ENCODE measurements around the gene L1CAM.

The L1CAM gene, protein sequence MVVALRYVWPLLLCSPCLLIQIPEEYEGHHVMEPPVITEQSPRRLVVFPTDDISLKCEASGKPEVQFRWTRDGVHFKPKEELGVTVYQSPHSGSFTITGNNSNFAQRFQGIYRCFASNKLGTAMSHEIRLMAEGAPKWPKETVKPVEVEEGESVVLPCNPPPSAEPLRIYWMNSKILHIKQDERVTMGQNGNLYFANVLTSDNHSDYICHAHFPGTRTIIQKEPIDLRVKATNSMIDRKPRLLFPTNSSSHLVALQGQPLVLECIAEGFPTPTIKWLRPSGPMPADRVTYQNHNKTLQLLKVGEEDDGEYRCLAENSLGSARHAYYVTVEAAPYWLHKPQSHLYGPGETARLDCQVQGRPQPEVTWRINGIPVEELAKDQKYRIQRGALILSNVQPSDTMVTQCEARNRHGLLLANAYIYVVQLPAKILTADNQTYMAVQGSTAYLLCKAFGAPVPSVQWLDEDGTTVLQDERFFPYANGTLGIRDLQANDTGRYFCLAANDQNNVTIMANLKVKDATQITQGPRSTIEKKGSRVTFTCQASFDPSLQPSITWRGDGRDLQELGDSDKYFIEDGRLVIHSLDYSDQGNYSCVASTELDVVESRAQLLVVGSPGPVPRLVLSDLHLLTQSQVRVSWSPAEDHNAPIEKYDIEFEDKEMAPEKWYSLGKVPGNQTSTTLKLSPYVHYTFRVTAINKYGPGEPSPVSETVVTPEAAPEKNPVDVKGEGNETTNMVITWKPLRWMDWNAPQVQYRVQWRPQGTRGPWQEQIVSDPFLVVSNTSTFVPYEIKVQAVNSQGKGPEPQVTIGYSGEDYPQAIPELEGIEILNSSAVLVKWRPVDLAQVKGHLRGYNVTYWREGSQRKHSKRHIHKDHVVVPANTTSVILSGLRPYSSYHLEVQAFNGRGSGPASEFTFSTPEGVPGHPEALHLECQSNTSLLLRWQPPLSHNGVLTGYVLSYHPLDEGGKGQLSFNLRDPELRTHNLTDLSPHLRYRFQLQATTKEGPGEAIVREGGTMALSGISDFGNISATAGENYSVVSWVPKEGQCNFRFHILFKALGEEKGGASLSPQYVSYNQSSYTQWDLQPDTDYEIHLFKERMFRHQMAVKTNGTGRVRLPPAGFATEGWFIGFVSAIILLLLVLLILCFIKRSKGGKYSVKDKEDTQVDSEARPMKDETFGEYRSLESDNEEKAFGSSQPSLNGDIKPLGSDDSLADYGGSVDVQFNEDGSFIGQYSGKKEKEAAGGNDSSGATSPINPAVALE

GRCh38 chrX:153885968-153886903, at the start of gene L1CAM:
Gene L1CAM, minus strand, starts transcription at chrX:153886173. Its CDS starts 10,337 bp downstream, at chrX:153875836.
- Histone ChIP-seq H4K20me1 (peaks cover 55% of the 10 kb centered on the region), H3K27ac (no peak within 1 kb of the TSS), H3K4me2 (peak within 1 kb of the TSS; percentile 82), H3K4me1 (peaks cover 67% of the 10 kb centered on the region), H3K27me3 (peaks cover 91% of the 10 kb centered on the region), H3K36me3 (no peaks in the 10 kb centered on the region), H3K9ac (no peak within 1 kb of the TSS), H3K4me3 (peak within 1 kb of the TSS; percentile 65), H3K9me3 (peaks cover 13% of the 10 kb centered on the region; the same call in 1 of the 2 replicates)
- TF ChIP-seq Cebpa-rat (IDR thresholded peaks at IDR 0.05) = no peak

DNA sequence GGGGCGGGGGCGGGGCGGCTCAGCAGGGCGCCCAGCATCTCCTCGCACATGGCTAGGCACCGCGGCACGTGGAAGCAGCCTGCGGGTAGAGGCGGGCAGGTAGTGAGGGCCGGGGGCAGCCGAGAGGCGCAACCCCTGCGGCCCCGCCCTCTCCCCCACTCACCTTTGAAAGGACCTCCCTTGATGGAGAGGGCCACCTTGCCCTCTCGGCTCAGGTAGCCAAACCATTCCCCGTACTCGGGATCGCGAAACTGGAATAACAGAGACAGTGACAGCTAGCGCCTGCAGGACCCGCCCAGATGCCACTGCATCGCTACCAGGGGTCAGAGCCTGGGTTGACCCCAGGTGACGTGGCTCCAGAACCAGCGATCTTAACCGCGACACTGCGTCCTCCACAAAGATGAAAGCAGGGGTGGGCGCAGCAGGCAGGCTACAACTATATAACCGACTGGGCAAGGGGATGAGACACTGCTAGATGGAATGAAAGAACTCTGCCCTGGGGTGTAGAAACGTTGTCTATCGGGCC, 49.4 kb upstream of the L1CAM start:
- Histone ChIP-seq H4K20me1 (peaks cover 89% of the 10 kb centered on the region), H3K4me3 (peak overlapping the region; percentile 77), H3K4me2 (peak overlapping the region; percentile 83), H3K36me3 (peaks cover 29% of the 10 kb centered on the region), H3K27ac (peak overlapping the region; percentile 71), H3K9ac (peak overlapping the region; percentile 70), H3K27me3 (peaks cover 87% of the 10 kb centered on the region), H3K9me3 (no peaks in the 10 kb centered on the region), H3K4me1 (peaks cover 47% of the 10 kb centered on the region)
- TF ChIP-seq Cebpa-rat (IDR thresholded peaks at IDR 0.05) = no peak

GRCh38 chrX:153934762-153935325, 48.9 kb upstream of the L1CAM start, which contains the start of gene NAA10:
Gene NAA10, minus strand, starts transcription at chrX:153935037. Its CDS starts 133 bp downstream, at chrX:153934904.
- Histone ChIP-seq H3K4me3 (peak within 1 kb of the TSS; percentile 77), H3K36me3 (peaks cover 34% of the 10 kb centered on the region), H4K20me1 (peaks cover 89% of the 10 kb centered on the region), H3K4me2 (peak within 1 kb of the TSS; percentile 83), H3K27ac (peak within 1 kb of the TSS; percentile 90), H3K27me3 (peaks cover 86% of the 10 kb centered on the region), H3K4me1 (peaks cover 47% of the 10 kb centered on the region), H3K9me3 (no peaks in the 10 kb centered on the region), H3K9ac (peak within 1 kb of the TSS; percentile 91)
- TF ChIP-seq Cebpa-rat (IDR thresholded peaks at IDR 0.05) = no peak

- H3K27ac ChIP-seq = peak overlapping the region; percentile 90
- H3K4me2 ChIP-seq = peak overlapping the region; percentile 81
- TF ChIP-seq Cebpa-rat (IDR thresholded peaks at IDR 0.05) = no peak
- H3K36me3 ChIP-seq = peaks cover 40% of the 10 kb centered on the region
- H3K27me3 ChIP-seq = peaks cover 80% of the 10 kb centered on the region
- H4K20me1 ChIP-seq = peaks cover 89% of the 10 kb centered on the region
- H3K9ac ChIP-seq = peak overlapping the region; percentile 91
- peaks cover 47% of the 10 kb centered on the region for H3K4me1 ChIP-seq
- H3K9me3 ChIP-seq = no peaks in the 10 kb centered on the region
- peak overlapping the region; percentile 77 for H3K4me3 ChIP-seq
These were observed 48.3 kb upstream of the L1CAM start for GRCh38 chrX:153934148-153934761.

- Histone ChIP-seq H3K36me3 (peaks cover 41% of the 10 kb centered on the region), H3K9ac (peak overlapping the region; percentile 91), H3K4me2 (peak overlapping the region; percentile 81), H3K27me3 (peaks cover 77% of the 10 kb centered on the region), H3K27ac (peak overlapping the region; percentile 90), H3K4me1 (peaks cover 51% of the 10 kb centered on the region), H3K4me3 (peak overlapping the region; percentile 77), H3K9me3 (no peaks in the 10 kb centered on the region), H4K20me1 (peaks cover 89% of the 10 kb centered on the region)
- TF ChIP-seq Cebpa-rat (IDR thresholded peaks at IDR 0.05) = no peak
These were observed 47.8 kb upstream of the L1CAM start for GRCh38 chrX:153933748-153934147.

DNA sequence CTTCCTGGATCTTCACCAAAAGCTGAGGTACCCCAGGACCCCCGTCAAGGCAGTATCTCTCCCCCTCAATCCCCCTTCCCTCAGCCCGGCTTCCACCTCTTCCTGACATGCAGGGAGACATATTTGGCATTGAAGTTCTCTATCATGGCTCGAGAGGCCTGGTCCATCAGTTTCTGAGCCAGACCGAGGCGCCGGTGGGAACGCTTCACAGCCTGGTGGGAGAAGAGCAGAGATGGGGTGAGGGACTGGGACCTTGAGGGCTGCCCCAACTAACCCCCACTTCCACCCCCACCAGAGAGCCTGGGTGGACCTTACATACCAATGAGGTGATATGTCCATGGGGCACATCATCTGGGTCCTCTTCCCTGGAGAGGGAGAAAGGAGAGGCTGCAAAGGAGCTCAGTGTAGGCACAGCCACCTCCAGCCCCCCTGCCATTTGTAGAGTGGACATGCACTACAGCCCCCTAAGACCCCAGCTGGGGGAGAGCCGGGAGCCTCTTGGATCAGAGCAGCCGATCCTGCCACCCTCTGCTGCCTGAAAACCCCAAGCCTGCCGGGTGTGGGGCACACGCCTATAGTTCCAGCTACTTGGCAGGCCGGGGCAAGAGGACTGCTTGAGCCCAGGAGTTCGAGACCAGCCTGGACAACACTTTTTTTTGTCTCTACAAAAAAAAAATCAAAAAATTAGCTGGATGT, 46.4 kb upstream of the L1CAM start:
- no peak overlapping the region for H3K4me2 ChIP-seq
- no peaks in the 10 kb centered on the region for H3K9me3 ChIP-seq
- no peak for TF ChIP-seq Cebpa-rat (IDR thresholded peaks at IDR 0.05)
- no peak overlapping the region for H3K9ac ChIP-seq
- H3K4me1 ChIP-seq = peaks cover 60% of the 10 kb centered on the region
- no peak overlapping the region for H3K4me3 ChIP-seq
- peaks cover 87% of the 10 kb centered on the region for H4K20me1 ChIP-seq
- H3K27ac ChIP-seq = no peak overlapping the region
- H3K36me3 ChIP-seq = peaks cover 41% of the 10 kb centered on the region
- H3K27me3 ChIP-seq = peaks cover 64% of the 10 kb centered on the region

- TF ChIP-seq Cebpa-rat (IDR thresholded peaks at IDR 0.05) = no peak
- Histone ChIP-seq H3K4me2 (no peak overlapping the region), H3K27me3 (peaks cover 59% of the 10 kb centered on the region), H4K20me1 (peaks cover 89% of the 10 kb centered on the region), H3K27ac (no peak overlapping the region), H3K4me1 (peaks cover 65% of the 10 kb centered on the region), H3K9me3 (no peaks in the 10 kb centered on the region), H3K4me3 (no peak overlapping the region), H3K9ac (no peak overlapping the region), H3K36me3 (peaks cover 41% of the 10 kb centered on the region)
These were observed 45.8 kb upstream of the L1CAM start for GRCh38 chrX:153931748-153932147.

Measured in BLaER1 (cell line).